ENCODE data around the gene CFAP46. TPM values are rescaled to one million over a fixed set of nuclear protein-coding genes. Genes with fewer than 3 reads are reported as not detected.

CFAP46 gene
- total and polyA plus RNA-seq, 2 of the 4 experiments (the other 2 are of a cell fraction) = 1.3 to 1.8 TPM

GRCh38 chr10:132810807-132811700 lies 131.3 kb downstream of the CFAP46 start:
- H3K9me3 ChIP-seq (ENCODE audit: control insufficient read depth, insufficient read depth, low read length) = no peaks in the 10 kb centered on the region
- H2BK15ac ChIP-seq (ENCODE audit: low read depth, low read length) = no peak overlapping the region
- H2AFZ ChIP-seq (replicated peaks; ENCODE audit: low read length, poor library complexity) = no peak overlapping the region
- H4K20me1 ChIP-seq (ENCODE audit: insufficient read depth, low read length) = no peaks in the 10 kb centered on the region
- H3K4me3 ChIP-seq (ENCODE audit: insufficient read depth, low read depth, low read length) = no peak overlapping the region
- no peaks in the 10 kb centered on the region for H3K36me3 ChIP-seq (ENCODE audit: control insufficient read depth, insufficient read depth, low read length)
- no TSS peak for BruUV-seq (replicated peaks)
- no peak overlapping the region for H2AK9ac ChIP-seq (replicated peaks; ENCODE audit: low read depth, low read length, poor library complexity)
- no peak for ATAC-seq (ENCODE audit: low read depth)
- H3K4ac ChIP-seq (ENCODE audit: low read depth, low read length) = no peak overlapping the region
- no peak overlapping the region for H3K18ac ChIP-seq (ENCODE audit: low read depth, low read length)
- H4K5ac ChIP-seq (ENCODE audit: low read depth, low read length) = no peak overlapping the region
- H3K9ac ChIP-seq (ENCODE audit: low read depth, low read length) = no peak overlapping the region
- H4K8ac ChIP-seq (ENCODE audit: low read depth in 2 of 2, low read length in 2 of 2) = no peak overlapping the region
- H2BK5ac ChIP-seq (ENCODE audit: low read depth, low read length, poor library complexity, severe bottlenecking) = no peak overlapping the region
- peaks cover 24% of the 10 kb centered on the region; the same call in 1 of the 2 replicates for H3K27me3 ChIP-seq (ENCODE audit: control insufficient read depth, insufficient read depth, low read length)
- no peak overlapping the region for H2AK5ac ChIP-seq (ENCODE audit: low read depth, low read length)
- H3K56ac ChIP-seq (ENCODE audit: extremely low read depth, insufficient read depth, low read length) = no peak overlapping the region
- H3K4me1 ChIP-seq (ENCODE audit: control insufficient read depth, insufficient read depth, low read length) = no peaks in the 10 kb centered on the region
- H3K4me2 ChIP-seq (ENCODE audit: low read depth, low read length) = no peak overlapping the region
- H3K79me1 ChIP-seq (ENCODE audit: low read depth in 1 of 2, low read length in 2 of 2) = no peaks in the 10 kb centered on the region
- H3K23ac ChIP-seq (ENCODE audit: low read depth, low read length) = no peak overlapping the region
- H3K27ac ChIP-seq (ENCODE audit: insufficient read depth, low read length) = no peak overlapping the region
- dilution Hi-C loops (cut with HindIII; ENCODE audit: low sequenced_read_pairs, unreplicated experiment) (no loop called here), intact Hi-C loops (cut with micrococcal nuclease) (no loop called here), in situ Hi-C loops (cut with MboI; ENCODE audit: low sequenced_read_pairs) (no loop called here)
- H3K14ac ChIP-seq (replicated peaks; ENCODE audit: low read depth, low read length) = no peak overlapping the region
- no peak overlapping the region for H2BK20ac ChIP-seq (ENCODE audit: low read depth, low read length)
- no peak overlapping the region for H4K91ac ChIP-seq (ENCODE audit: insufficient read depth, low read depth, low read length)
- H3K9me1 ChIP-seq (ENCODE audit: insufficient read depth, low read length) = no peaks in the 10 kb centered on the region
- WGBS, 2 experiments (ENCODE audit: extremely low coverage in 2 of 2, insufficient read length in 1 of 2) = 37% methylated on average over 8 of the region's 33 CpGs; no CpG with 5 or more reads in 1 of the 2 experiments
- CTCF ChIA-PET = no interaction called here
- no peak overlapping the region for H2BK120ac ChIP-seq (ENCODE audit: low read depth, low read length)
- POLR2A ChIA-PET (ENCODE audit: unreplicated experiment) = no interaction called here
- DNase-seq = no peak
- TF ChIP-seq MXI1 (IDR thresholded peaks at IDR 0.05; ENCODE audit: borderline replicate concordance, low read depth, low read length) = no peak
- no peak for TF ChIP-seq NFE2L2 (IDR thresholded peaks at IDR 0.05; ENCODE audit: low read depth, low read length)
- TF ChIP-seq RFX5 (IDR thresholded peaks at IDR 0.05; ENCODE audit: low read depth, low read length) = no peak
- TF ChIP-seq MAFK (IDR thresholded peaks at IDR 0.05; ENCODE audit: low read depth, low read length) = no peak
- TF ChIP-seq CEBPB (IDR thresholded peaks at IDR 0.05; ENCODE audit: low read depth, low read length) = no peak
- TF ChIP-seq BHLHE40 (IDR thresholded peaks at IDR 0.05; ENCODE audit: low read depth, low read length) = no peak
- no peak for TF ChIP-seq MAZ (IDR thresholded peaks at IDR 0.05; ENCODE audit: borderline replicate concordance, low read depth, low read length)
- TF ChIP-seq RAD21 (IDR thresholded peaks at IDR 0.05; ENCODE audit: low read length) = no peak
- TF ChIP-seq, protein P1, sequence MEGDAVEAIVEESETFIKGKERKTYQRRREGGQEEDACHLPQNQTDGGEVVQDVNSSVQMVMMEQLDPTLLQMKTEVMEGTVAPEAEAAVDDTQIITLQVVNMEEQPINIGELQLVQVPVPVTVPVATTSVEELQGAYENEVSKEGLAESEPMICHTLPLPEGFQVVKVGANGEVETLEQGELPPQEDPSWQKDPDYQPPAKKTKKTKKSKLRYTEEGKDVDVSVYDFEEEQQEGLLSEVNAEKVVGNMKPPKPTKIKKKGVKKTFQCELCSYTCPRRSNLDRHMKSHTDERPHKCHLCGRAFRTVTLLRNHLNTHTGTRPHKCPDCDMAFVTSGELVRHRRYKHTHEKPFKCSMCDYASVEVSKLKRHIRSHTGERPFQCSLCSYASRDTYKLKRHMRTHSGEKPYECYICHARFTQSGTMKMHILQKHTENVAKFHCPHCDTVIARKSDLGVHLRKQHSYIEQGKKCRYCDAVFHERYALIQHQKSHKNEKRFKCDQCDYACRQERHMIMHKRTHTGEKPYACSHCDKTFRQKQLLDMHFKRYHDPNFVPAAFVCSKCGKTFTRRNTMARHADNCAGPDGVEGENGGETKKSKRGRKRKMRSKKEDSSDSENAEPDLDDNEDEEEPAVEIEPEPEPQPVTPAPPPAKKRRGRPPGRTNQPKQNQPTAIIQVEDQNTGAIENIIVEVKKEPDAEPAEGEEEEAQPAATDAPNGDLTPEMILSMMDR (conservative IDR thresholded peaks at IDR 0.05; ENCODE audit: low read depth, low read length) = no peak
- no peak for TF ChIP-seq RCOR1 (IDR thresholded peaks at IDR 0.05; ENCODE audit: insufficient replicate concordance, low read length)
- no peak for TF ChIP-seq POLR2A (IDR thresholded peaks at IDR 0.05; ENCODE audit: low read depth, low read length)
- TF ChIP-seq FOS (IDR thresholded peaks at IDR 0.05; ENCODE audit: low read depth, low read length) = no peak
- no peak for TF ChIP-seq SMC3 (IDR thresholded peaks at IDR 0.05; ENCODE audit: low read depth, low read length)
- TF ChIP-seq ELK1 (IDR thresholded peaks at IDR 0.05; ENCODE audit: borderline replicate concordance, low read depth, low read length) = no peak
- TF ChIP-seq CHD1 (IDR thresholded peaks at IDR 0.05; ENCODE audit: low read depth, low read length) = no peak
